ENCODE results near the gene GPR63.

- no peak for TF ChIP-seq CTCF (IDR thresholded peaks at IDR 0.05)
- TF ChIP-seq POLR2A (IDR thresholded peaks at IDR 0.05): no peak
These were observed 20.9 kb downstream of the GPR63 start for GRCh38 chr6:96816301-96816817.
